ENCODE results near the gene TMEM255B.

- no peak for TF ChIP-seq CTCF (IDR thresholded peaks at IDR 0.05)
- no peak for TF ChIP-seq POLR2A (IDR thresholded peaks at IDR 0.05)
Measured at GRCh38 chr13:113776231-113777125, 17.5 kb downstream of the TMEM255B start.
